HEK293 (cell line): ENCODE measurements around the gene KCNK1.

ENCODE experiments used
- CTCF ChIA-PET: fragments of 350-600 bp; formaldehyde crosslinking; extraction: SDS; loops from one replicate; lab custom pipeline; 2021; ENCODE audit warnings: antibody characterized with exemption; lab: Yijun Ruan, JAX
- POLR2A ChIA-PET: fragments of 300-600 bp; formaldehyde crosslinking; extraction: SDS; loops from one replicate; lab custom pipeline; 2020; ENCODE audit warnings: antibody characterized with exemption, inconsistent platforms; lab: Yijun Ruan, JAX
- H3K27ac ChIP-seq: fragments of 200-500 bp; sonication (Bioruptor generic); 2 replicates; pipeline ENCODE4 v1.5.1; 2014; ENCODE audit warnings: low read depth, low read length, control low read depth, inconsistent platforms; ENCODE audit errors: extremely low read depth
- H3K36me3 ChIP-seq, 2 experiments: fragments of 200-500 bp in 1 of 2; sonication (Bioruptor generic) in 1 of 2; 1 replicate in 1 of 2; 2 replicates in 1 of 2; pipeline ENCODE4 v1.5.1; 2014 to 2017; ENCODE audit warnings: inconsistent platforms in 2 of 2, low read length in 2 of 2; ENCODE audit not compliant: control insufficient read depth in 2 of 2, insufficient read depth in 1 of 2
- H3K4me1 ChIP-seq: fragments of 200-500 bp; sonication (Bioruptor generic); 2 replicates; pipeline ENCODE4 v1.5.1; 2014; ENCODE audit warnings: mild to moderate bottlenecking, low read length, inconsistent platforms; ENCODE audit not compliant: control insufficient read depth, insufficient read depth
- H3K4me3 ChIP-seq: 2 replicates; pipeline ENCODE4 v1.5.1; 2011; ENCODE audit warnings: low read depth, mild to moderate bottlenecking, control low read depth, low read length, moderate library complexity
- H3K9me3 ChIP-seq: fragments of 200-500 bp; sonication (Bioruptor generic); 2 replicates; pipeline ENCODE4 v1.5.1; 2014; ENCODE audit warnings: low read depth, low read length, inconsistent platforms; ENCODE audit not compliant: control insufficient read depth, insufficient read depth
- HOXC10 ChIP-seq: sonication (generic); formaldehyde crosslinking; IDR thresholded peaks from 2 replicates; pipeline ENCODE4 v1.8.1; 2023; ENCODE audit warnings: mild to moderate bottlenecking, missing genetic modification reagents
- OSR2 ChIP-seq: fragments of 450-650 bp; formaldehyde crosslinking; IDR thresholded peaks from 2 replicates; pipeline ENCODE4 v1.5.1; 2016; ENCODE audit warnings: missing biosample characterization, missing genetic modification characterization
- PATZ1 ChIP-seq: fragments of 450-650 bp; formaldehyde crosslinking; IDR thresholded peaks from 2 replicates; pipeline ENCODE4 v1.5.1; 2016; ENCODE audit warnings: missing biosample characterization, missing genetic modification characterization
- PRDM6 ChIP-seq: fragments of 450-650 bp; formaldehyde crosslinking; IDR thresholded peaks from 2 replicates; pipeline ENCODE4 v1.5.1; 2017; ENCODE audit warnings: missing biosample characterization, missing genetic modification characterization
- RBAK ChIP-seq: fragments of 450-650 bp; formaldehyde crosslinking; IDR thresholded peaks from 2 replicates; pipeline ENCODE4 v1.5.1; 2016; ENCODE audit warnings: missing biosample characterization, missing genetic modification characterization
- REST ChIP-seq: fragments of 450-650 bp; formaldehyde crosslinking; IDR thresholded peaks from 2 replicates; pipeline ENCODE4 v1.5.1; 2016; ENCODE audit warnings: missing biosample characterization, missing genetic modification characterization
- TRIM28 ChIP-seq: IDR thresholded peaks from 2 replicates; pipeline ENCODE4 v1.6.1; 2011; ENCODE audit warnings: low read length, control low read depth, borderline replicate concordance
- ZBTB10 ChIP-seq: fragments of 450-650 bp; formaldehyde crosslinking; IDR thresholded peaks from 2 replicates; pipeline ENCODE4 v1.5.1; 2016; ENCODE audit warnings: missing biosample characterization, missing genetic modification characterization
- ZBTB8A ChIP-seq: fragments of 450-650 bp; formaldehyde crosslinking; IDR thresholded peaks from 2 replicates; pipeline ENCODE4 v1.5.1; 2016; ENCODE audit warnings: missing biosample characterization, missing genetic modification characterization
- ZNF133 ChIP-seq: fragments of 450-650 bp; formaldehyde crosslinking; IDR thresholded peaks from 2 replicates; pipeline ENCODE4 v1.5.1; 2016; ENCODE audit warnings: missing biosample characterization, missing genetic modification characterization
- ZNF184 ChIP-seq: fragments of 450-650 bp; IDR thresholded peaks from 2 replicates; pipeline ENCODE4 v1.5.1; 2018; ENCODE audit warnings: missing biosample characterization, mild to moderate bottlenecking, missing genetic modification characterization
- ZNF19 ChIP-seq: fragments of 450-650 bp; formaldehyde crosslinking; IDR thresholded peaks from 2 replicates; pipeline ENCODE4; 2016; ENCODE audit warnings: missing biosample characterization, missing genetic modification characterization, low read depth
- ZNF23 ChIP-seq: fragments of 450-650 bp; formaldehyde crosslinking; IDR thresholded peaks from 2 replicates; pipeline ENCODE4 v1.5.1; 2016; ENCODE audit warnings: missing biosample characterization, missing genetic modification characterization, borderline replicate concordance
- ZNF302 ChIP-seq: fragments of 450-650 bp; formaldehyde crosslinking; IDR thresholded peaks from 2 replicates; pipeline ENCODE4 v1.5.1; 2016; ENCODE audit warnings: missing biosample characterization, missing genetic modification characterization, low read depth
- ZNF394 ChIP-seq: fragments of 450-650 bp; formaldehyde crosslinking; IDR thresholded peaks from 2 replicates; pipeline ENCODE4 v1.5.1; 2016; ENCODE audit warnings: missing biosample characterization, missing genetic modification characterization, mild to moderate bottlenecking, moderate library complexity, borderline replicate concordance
- ZNF488 ChIP-seq: fragments of 450-650 bp; formaldehyde crosslinking; IDR thresholded peaks from 2 replicates; pipeline ENCODE4 v1.5.1; 2016; ENCODE audit warnings: missing biosample characterization, missing genetic modification characterization
- ZNF530 ChIP-seq: fragments of 450-650 bp; formaldehyde crosslinking; IDR thresholded peaks from 2 replicates; pipeline ENCODE4 v1.5.1; 2016; ENCODE audit warnings: low read depth, missing biosample characterization, missing genetic modification characterization
- ZNF571 ChIP-seq: fragments of 450-650 bp; formaldehyde crosslinking; IDR thresholded peaks from 2 replicates; pipeline ENCODE4 v1.5.0; 2017; ENCODE audit warnings: missing biosample characterization, missing genetic modification characterization
- ZNF692 ChIP-seq: fragments of 450-650 bp; formaldehyde crosslinking; IDR thresholded peaks from 2 replicates; pipeline ENCODE4 v1.5.1; 2016; ENCODE audit warnings: missing biosample characterization, missing genetic modification characterization
- ZNF785 ChIP-seq: fragments of 450-650 bp; formaldehyde crosslinking; IDR thresholded peaks from 2 replicates; pipeline ENCODE4 v1.5.1; 2016; ENCODE audit warnings: missing biosample characterization, missing genetic modification characterization
- ZSCAN4 ChIP-seq: fragments of 450-650 bp; formaldehyde crosslinking; IDR thresholded peaks from 2 replicates; pipeline ENCODE4 v1.5.1; 2017; ENCODE audit warnings: missing biosample characterization, missing genetic modification characterization

The KCNK1 gene

GRCh38 chr1:233627823-233628222, 13.9 kb downstream of the KCNK1 start:
- no peak overlapping the region for H3K27ac ChIP-seq
- CTCF ChIA-PET = interaction anchor here (2.6 kb wide), 1 partner anchor 187 kb away, joined by 9 read pairs; no protein-coding TSS in a partner anchor
- TF ChIP-seq PRDM6 (tag by site-specific recombination) (no peak), ZNF302 (tag by site-specific recombination) (no peak), ZNF133 (no peak), ZNF184 (no peak), RBAK (tag by site-specific recombination) (no peak), ZNF394 (tag by site-specific recombination) (no peak), ZBTB10 (tag by site-specific recombination) (no peak), ZNF692 (no peak), ZNF23 (tag by site-specific recombination) (no peak), ZBTB8A (tag by site-specific recombination) (no peak)
- TF ChIP-seq, all 188 proteins: peak for 0
- no peaks in the 10 kb centered on the region for H3K4me1 ChIP-seq
- H3K36me3 ChIP-seq = peaks cover 0 to 21% of the 10 kb centered on the region in 2 experiments; a peak in 1 of 3 replicates
- POLR2A ChIA-PET = no interaction called here
- H3K9me3 ChIP-seq = no peaks in the 10 kb centered on the region
- H3K4me3 ChIP-seq = no peak overlapping the region

- CTCF ChIA-PET = interaction anchor here (0.6 to 2.6 kb wide), 3 partner anchors 10 to 274 kb away, joined by 3 to 9 read pairs (median 5); no protein-coding TSS in a partner anchor
- Histone ChIP-seq H3K36me3 (peaks cover 0 to 17% of the 10 kb centered on the region in 2 experiments; a peak in 1 of 3 replicates), H3K9me3 (no peaks in the 10 kb centered on the region), H3K27ac (no peak overlapping the region), H3K4me3 (no peak overlapping the region), H3K4me1 (peaks cover 7% of the 10 kb centered on the region)
- POLR2A ChIA-PET = no interaction called here
- TF ChIP-seq ZNF785 (tag by site-specific recombination) (no peak), PATZ1 (no peak), TRIM28 (no peak), REST (tag by site-specific recombination) (no peak), ZNF571 (tag by site-specific recombination) (no peak), HOXC10 (CRISPR knock-in tag) (no peak), ZBTB8A (tag by site-specific recombination) (no peak), OSR2 (tag by site-specific recombination) (no peak), ZNF19 (tag by site-specific recombination) (no peak), ZNF488 (tag by site-specific recombination) (no peak), ZSCAN4 (tag by site-specific recombination) (no peak), ZNF530 (tag by site-specific recombination) (no peak)
Observed at GRCh38 chr1:233629305-233629935, 15.5 kb downstream of the KCNK1 start.
